Naive thymus-derived CD4-positive, alpha-beta T cell (primary cell): Measurements from ENCODE around the gene CCDC134. TPM values are rescaled to one million over a fixed set of nuclear protein-coding genes. Genes with fewer than 3 reads are reported as not detected.

Experiments used
- ATAC-seq: fragments of 150-1000 bp; cut with Tn5 transposase; 2 replicates; pipeline ENCODE4 v1.10.0; 2021; ENCODE audit warnings: mild to moderate bottlenecking, moderate library complexity
- CTCF ChIA-PET: fragments of 350-600 bp; sonication (Branson Sonifier 250); formaldehyde crosslinking; loops from one replicate; lab custom pipeline; 2021; ENCODE audit warnings: antibody characterized with exemption; lab: Charles Lee
- POLR2A ChIA-PET: fragments of 350-600 bp; sonication (Branson Sonifier 250); formaldehyde crosslinking; loops from one replicate; lab custom pipeline; 2021; ENCODE audit warnings: antibody characterized with exemption, inconsistent platforms; lab: Charles Lee
- DNase-seq, 9 donors: peaks; one replicate each; pipeline versions ENCODE4 v3.0.0 to v3.0.0-alpha.2; 2020 to 2022; ENCODE audit warnings: mixed read lengths in 1 of 9
- H3K27ac ChIP-seq: one replicate; pipeline ENCODE4 v1.7.0; 2013; ENCODE audit warnings: mild to moderate bottlenecking, low read depth, low read length, moderate library complexity
- H3K27me3 ChIP-seq, 2 donors: one replicate each; pipeline ENCODE4 v1.7.0; 2013; ENCODE audit warnings: low read length in 2 of 2, mild to moderate bottlenecking in 2 of 2, moderate library complexity in 2 of 2; ENCODE audit not compliant: control insufficient read depth in 2 of 2, insufficient read depth in 2 of 2
- H3K36me3 ChIP-seq, 3 experiments: 1 replicate in 2 of 3; 2 replicates in 1 of 3; pipeline ENCODE4 v1.7.0; 2013; ENCODE audit warnings: low read length in 3 of 3, mild to moderate bottlenecking in 3 of 3, moderate library complexity in 1 of 3; ENCODE audit not compliant: insufficient read depth in 3 of 3, control insufficient read depth in 2 of 3
- H3K4me1 ChIP-seq, 2 donors: one replicate each; pipeline ENCODE4 v1.7.0; 2013; ENCODE audit warnings: low read length in 2 of 2, mild to moderate bottlenecking in 2 of 2, moderate library complexity in 1 of 2; ENCODE audit not compliant: control insufficient read depth in 2 of 2, insufficient read depth in 2 of 2
- H3K4me3 ChIP-seq: 2 replicates; pipeline ENCODE4 v1.7.0; 2013; ENCODE audit warnings: mild to moderate bottlenecking, low read length
- H3K9me3 ChIP-seq, 3 experiments: 1 replicate in 2 of 3; 2 replicates in 1 of 3; pipeline ENCODE4 v1.7.0; 2013; ENCODE audit warnings: low read length in 3 of 3; ENCODE audit not compliant: control insufficient read depth in 2 of 3
- H3K27ac Mint-ChIP-seq, 9 donors: one replicate each; pipeline ENCODE4 v1.8.0; 2020 to 2022; ENCODE audit warnings: mixed read lengths in 9 of 9, mild to moderate bottlenecking in 8 of 9, moderate library complexity in 5 of 9, inconsistent platforms in 2 of 9
- H3K27me3 Mint-ChIP-seq, 5 donors: one replicate each; pipeline ENCODE4 v1.8.0; 2021 to 2022; ENCODE audit warnings: mixed read lengths in 5 of 5, mild to moderate bottlenecking in 1 of 5
- H3K36me3 Mint-ChIP-seq, 5 donors: one replicate each; pipeline ENCODE4 v1.8.0; 2020 to 2022; ENCODE audit warnings: mixed read lengths in 5 of 5, mild to moderate bottlenecking in 3 of 5, inconsistent platforms in 1 of 5
- H3K4me1 Mint-ChIP-seq, 7 donors: one replicate each; pipeline ENCODE4 v1.8.0; 2020 to 2022; ENCODE audit warnings: mixed read lengths in 7 of 7, mild to moderate bottlenecking in 3 of 7, inconsistent platforms in 1 of 7
- H3K4me3 Mint-ChIP-seq, 10 donors: one replicate each; pipeline ENCODE4 v1.8.0; 2020 to 2022; ENCODE audit warnings: mild to moderate bottlenecking in 10 of 10, mixed read lengths in 10 of 10, moderate library complexity in 6 of 10, inconsistent platforms in 2 of 10
- H3K9me3 Mint-ChIP-seq, 11 donors: one replicate each; pipeline ENCODE4 v1.8.0; 2020 to 2022; ENCODE audit warnings: mixed read lengths in 11 of 11, mild to moderate bottlenecking in 4 of 11, inconsistent platforms in 1 of 11, moderate library complexity in 1 of 11
- intact Hi-C, 2 donors: fragments of 100-400 bp; cut with micrococcal nuclease; formaldehyde crosslinking; loops; one replicate each; pipeline ENCODE4 v1.15.1; 2023
- polyA plus RNA-seq, 2 donors: library from polyadenylated mRNA; unstranded; fragments of 300-500 nt; fragmentation: Illumina TruSeq; gene quantifications; one replicate each; pipeline ENCODE4 v1.2.3, GENCODE V29; 2021
- total RNA-seq, 6 experiments: library from RNA in 5 of 6; stranded (reverse) in 5 of 6; gene quantifications; 1 replicate in 5 of 6; 2 replicates in 1 of 6; pipeline ENCODE4 v1.2.3 and lab custom pipeline; 2021 to 2026

CCDC134 gene
- total and polyA plus RNA-seq, 7 experiments from 2014 or later, result 4.5 to 22.8 (median 16.4) TPM

DNA sequence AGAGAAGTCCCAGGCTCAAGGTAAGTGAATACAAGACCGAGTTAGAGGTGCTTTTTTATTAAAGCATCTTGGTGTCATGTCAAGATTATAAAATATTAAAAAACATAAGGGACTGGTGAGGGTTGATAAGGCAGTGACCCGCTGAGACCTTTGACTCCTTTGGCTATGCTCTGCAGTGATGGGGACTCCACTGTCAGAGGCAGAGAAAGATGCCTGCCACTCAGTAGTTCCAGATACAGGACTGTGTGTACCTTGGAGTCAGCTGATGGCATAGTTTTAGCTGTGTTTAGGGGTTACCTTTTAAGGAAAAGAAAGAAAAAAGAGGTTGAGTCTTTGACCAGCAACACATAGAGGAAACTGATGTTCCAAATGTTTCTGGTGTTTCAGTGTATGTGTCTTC is 73.6 kb downstream of the CCDC134 start:
- Mint-ChIP-seq H3K36me3 (peaks cover 8 to 51% (median 21%) of the 10 kb centered on the region in 5 donors), H3K27me3 (no peaks in the 10 kb centered on the region), H3K9me3 (peaks cover 0 to 2% (median 0%) of the 10 kb centered on the region in 11 donors), H3K4me1 (peaks cover 0 to 29% (median 19%) of the 10 kb centered on the region in 7 donors), H3K27ac (peak overlapping the region; percentile 79 to 96 (median 87)), H3K4me3 (no peak overlapping the region)
- ChIA-PET POLR2A (interaction anchor here (1.0 to 1.5 kb wide), 3 partner anchors 9 to 51 kb away, joined by 3 to 4 read pairs (median 3); no protein-coding TSS in a partner anchor), CTCF (no interaction called here)
- ATAC-seq, result no peak
- H3K9me3 ChIP-seq, result no peaks in the 10 kb centered on the region
- no peaks in the 10 kb centered on the region for H3K27me3 ChIP-seq
- H3K27ac ChIP-seq, result peak overlapping the region; percentile 54
- no peaks in the 10 kb centered on the region for H3K4me1 ChIP-seq
- no peak overlapping the region for H3K4me3 ChIP-seq
- intact Hi-C loops, result loop anchor here in 1 of 2 donors (5.0 kb wide), 1 partner anchor 33 kb away; no protein-coding TSS in a partner anchor
- no peak for DNase-seq
- peaks cover 7 to 59% (median 10%) of the 10 kb centered on the region in 3 experiments for H3K36me3 ChIP-seq

DNA sequence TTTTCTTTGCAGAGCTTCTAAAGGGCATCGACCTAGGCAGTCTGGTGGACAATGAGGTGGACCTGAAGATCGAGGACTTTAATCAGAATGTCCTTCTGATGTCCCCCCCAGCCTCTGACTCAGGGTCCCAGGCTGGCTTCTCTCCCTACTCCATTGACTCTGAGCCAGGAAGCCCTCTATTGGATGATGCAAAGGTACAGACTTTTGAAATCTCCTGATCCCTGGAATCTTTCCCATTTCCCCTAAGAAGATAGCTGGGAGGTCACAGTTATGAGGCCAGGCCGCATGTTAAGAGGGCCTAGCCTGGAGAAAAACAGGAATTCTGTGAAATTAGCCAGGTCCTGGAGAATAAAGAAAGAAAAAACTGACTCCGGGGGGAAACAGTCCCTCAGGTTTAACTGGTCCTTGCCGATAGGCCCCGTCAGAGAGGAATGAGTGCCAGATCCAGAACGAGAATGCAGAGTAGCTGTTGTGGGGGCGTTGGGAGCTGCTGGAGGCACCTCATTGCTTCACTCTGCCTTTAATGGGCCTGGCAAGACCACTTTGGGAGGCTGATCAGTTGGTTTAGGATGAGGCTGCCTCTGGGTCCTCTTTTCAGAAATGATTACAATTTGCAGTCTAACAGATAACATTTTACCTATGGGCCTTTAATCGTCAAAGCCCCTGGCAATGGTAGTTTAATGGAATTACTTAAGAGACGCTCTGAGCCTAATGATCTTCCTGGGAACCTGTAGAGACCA is 75.2 kb downstream of the CCDC134 start:
- Mint-ChIP-seq H3K27me3 (no peaks in the 10 kb centered on the region), H3K4me1 (peaks cover 0 to 29% (median 19%) of the 10 kb centered on the region in 7 donors), H3K9me3 (peaks cover 0 to 2% (median 0%) of the 10 kb centered on the region in 11 donors), H3K36me3 (peaks cover 10 to 49% (median 23%) of the 10 kb centered on the region in 5 donors), H3K4me3 (no peak overlapping the region), H3K27ac (peak overlapping the region in 6 of 9 donors; percentile 15 to 86 (median 70))
- DNase-seq, result no peak
- intact Hi-C loops, result no loop called here
- Histone ChIP-seq H3K9me3 (no peaks in the 10 kb centered on the region), H3K27me3 (no peaks in the 10 kb centered on the region), H3K4me3 (no peak overlapping the region), H3K4me1 (no peaks in the 10 kb centered on the region), H3K27ac (no peak overlapping the region), H3K36me3 (peaks cover 7 to 67% (median 15%) of the 10 kb centered on the region in 3 experiments)
- ChIA-PET CTCF (interaction anchor here (1.4 kb wide), 1 partner anchor 18 kb away, joined by 3 read pairs; no protein-coding TSS in a partner anchor), POLR2A (interaction anchor here (0.6 to 1.5 kb wide), 2 partner anchors 7 to 108 kb away, joined by 3 to 4 read pairs; no protein-coding TSS in a partner anchor)
- ATAC-seq, result no peak

Other genes with a start within 250 kb of the CCDC134 start
- gene CSDC2, start 239.7 kb upstream of the CCDC134 start, total RNA-seq, result not detected
- gene CSDC2, start 239.7 kb upstream of the CCDC134 start, polyA plus RNA-seq, result not detected
- 10 to 100 TPM; 22.5 to 34.3 (median 26.9) TPM for gene PMM1, start 210.8 kb upstream of the CCDC134 start, total RNA-seq
- gene PMM1, start 210.8 kb upstream of the CCDC134 start, polyA plus RNA-seq, result 10 to 100 TPM; 40.7 to 42.8 TPM
- gene DESI1, start 179.6 kb upstream of the CCDC134 start, total RNA-seq, result 10 to 100 TPM; 17.4 to 45.7 (median 24.5) TPM
- gene DESI1, start 179.6 kb upstream of the CCDC134 start, polyA plus RNA-seq, result 10 to 100 TPM; 10.9 to 14.4 TPM
- gene XRCC6, start 179.4 kb upstream of the CCDC134 start, total RNA-seq, result 100 to 1,000 TPM; 139 to 270 (median 160) TPM
- 100 to 1,000 TPM; 458 to 542 TPM for gene XRCC6, start 179.4 kb upstream of the CCDC134 start, polyA plus RNA-seq
- 100 to 1,000 TPM; 117 to 180 (median 122) TPM for gene SNU13, start 111.8 kb upstream of the CCDC134 start, total RNA-seq
- gene SNU13, start 111.8 kb upstream of the CCDC134 start, polyA plus RNA-seq, result 100 to 1,000 TPM; 283 to 295 TPM
- gene MEI1, start 101.2 kb upstream of the CCDC134 start, total RNA-seq, result 10 to 100 TPM; 40.4 to 69.0 (median 61.4) TPM
- gene MEI1, start 101.2 kb upstream of the CCDC134 start, polyA plus RNA-seq, result 100 to 1,000 TPM; 105 to 112 TPM
- 100 to 1,000 TPM in 3 of 5 experiments, 10 to 100 TPM in 2; 71.5 to 117 (median 101) TPM for gene SREBF2, start 32.4 kb downstream of the CCDC134 start, total RNA-seq
- 10 to 100 TPM; 17.4 to 21.0 TPM for gene SREBF2, start 32.4 kb downstream of the CCDC134 start, polyA plus RNA-seq
- under 1 TPM in 3 of 5 experiments, not detected in 2; 0.34 to 0.58 (median 0.54) TPM for gene SHISA8, start 114.4 kb downstream of the CCDC134 start, total RNA-seq
- not detected for gene SHISA8, start 114.4 kb downstream of the CCDC134 start, polyA plus RNA-seq
- gene TNFRSF13C, start 126.1 kb downstream of the CCDC134 start, total RNA-seq, result 10 to 100 TPM in 2 of 5 experiments, 1 to 10 TPM in 3; 1.2 to 17.2 (median 8.4) TPM
- under 1 TPM; 0.38 to 0.39 TPM for gene TNFRSF13C, start 126.1 kb downstream of the CCDC134 start, polyA plus RNA-seq
- gene CENPM, start 146.5 kb downstream of the CCDC134 start, total RNA-seq, result 10 to 100 TPM in 3 of 5 experiments, 1 to 10 TPM in 2; 5.1 to 51.1 (median 10.8) TPM
- 1 to 10 TPM; 2.3 to 4.4 TPM for gene CENPM, start 146.5 kb downstream of the CCDC134 start, polyA plus RNA-seq
- gene SEPTIN3, start 168.8 kb downstream of the CCDC134 start, total RNA-seq, result 1 to 10 TPM in 1 of 5 experiments, under 1 TPM in 4; 0.08 to 4.2 (median 0.16) TPM
- gene SEPTIN3, start 168.8 kb downstream of the CCDC134 start, polyA plus RNA-seq, result not detected
- gene WBP2NL, start 198.1 kb downstream of the CCDC134 start, total RNA-seq, result 1 to 10 TPM in 4 of 5 experiments, under 1 TPM in 1; 0.85 to 5.7 (median 3.2) TPM
- under 1 TPM in 1 of 2 donors, not detected in 1; 0.43 TPM for gene WBP2NL, start 198.1 kb downstream of the CCDC134 start, polyA plus RNA-seq